Upper lobe of left lung (tissue), 6 donors: Measurements from ENCODE around the gene PDGFD. TPM values are rescaled to one million over a fixed set of nuclear protein-coding genes. Genes with fewer than 3 reads are reported as not detected.

Experiments used
- ATAC-seq, 2 donors: fragments of 200-7000 bp; cut with Tn5 transposase; one replicate each; pipeline ENCODE4 v1.9.1; 2022; ENCODE audit warnings: mild to moderate bottlenecking in 2 of 2, moderate library complexity in 2 of 2; ENCODE audit not compliant: low FRiP score in 2 of 2
- DNase-seq, 2 donors: peaks; one replicate each; pipeline ENCODE4 v3.0.0-alpha.2; 2019 to 2020
- H3K27ac ChIP-seq, 4 donors: fragments of 200-600 bp; sonication (generic); one replicate each; pipeline ENCODE4 v1.5.1; 2016 to 2019
- H3K27me3 ChIP-seq, 4 donors: fragments of 200-600 bp; sonication (generic); one replicate each; pipeline ENCODE4 v1.5.1; 2017 to 2019
- H3K36me3 ChIP-seq, 4 donors: fragments of 200-600 bp; sonication (generic); one replicate each; pipeline ENCODE4 v1.5.1; 2016 to 2019
- H3K4me1 ChIP-seq, 4 donors: fragments of 200-600 bp; sonication (generic); one replicate each; pipeline ENCODE4 v1.5.1; 2018 to 2019
- H3K4me3 ChIP-seq, 4 donors: fragments of 200-600 bp; sonication (generic); one replicate each; pipeline ENCODE4 v1.5.1; 2017 to 2019; ENCODE audit warnings: mild to moderate bottlenecking in 2 of 4, moderate library complexity in 1 of 4
- H3K9me3 ChIP-seq, 4 donors: fragments of 200-600 bp; sonication (generic); one replicate each; pipeline ENCODE4 v1.5.1; 2018 to 2019
- EP300 ChIP-seq, 4 donors: sonication (generic); formaldehyde crosslinking; IDR thresholded peaks; one replicate each; pipeline ENCODE4 v1.5.1; 2017; ENCODE audit warnings: antibody characterized with exemption in 4 of 4, control low read depth in 2 of 4
- POLR2A ChIP-seq, 4 donors: fragments of 450-650 bp; IDR thresholded peaks; one replicate each; pipeline ENCODE4 v1.5.1; 2016 to 2017; ENCODE audit warnings: antibody characterized with exemption in 4 of 4, mild to moderate bottlenecking in 2 of 4
- POLR2AphosphoS5 ChIP-seq, 2 donors: sonication (generic); formaldehyde crosslinking; IDR thresholded peaks; one replicate each; pipeline ENCODE4 v1.5.1; 2017; ENCODE audit warnings: antibody characterized with exemption in 2 of 2
- WGBS, 2 donors: methylation state at CpG; one replicate each; pipeline ENCODE4 v1.1.5; 2017 to 2018; 5-methylcytosine and 5-hydroxymethylcytosine counted together
- total RNA-seq, 6 donors: library from RNA; depleted of rRNA in 4 of 6; stranded (reverse); fragments of >200 nt in 4 of 6; gene quantifications; one replicate each; pipeline versions ENCODE4 v1.1.0 to v1.2.1, GENCODE V29; 2016 to 2021
- TF ChIP-seq, protein P1 (sequence below), 6 experiments: fragments of 450-650 bp in 4 of 6; fragments of 200-600 bp in 2 of 6; sonication (generic) in 2 of 6; IDR thresholded peaks; one replicate each; pipeline ENCODE4 v1.5.1; 2016 to 2019; ENCODE audit warnings: antibody characterized with exemption in 6 of 6
- donor health status: DM: no; HTN: no; CAD: no; lungs with moderate emphysema.
- donor health status: DM: no; HTN: yes; CAD: no; lungs with severe emphysema.

PDGFD gene
- total RNA-seq, 6 donors from 2014 or later = 2.1 to 6.6 (median 2.7) TPM; not detected in 1

DNA sequence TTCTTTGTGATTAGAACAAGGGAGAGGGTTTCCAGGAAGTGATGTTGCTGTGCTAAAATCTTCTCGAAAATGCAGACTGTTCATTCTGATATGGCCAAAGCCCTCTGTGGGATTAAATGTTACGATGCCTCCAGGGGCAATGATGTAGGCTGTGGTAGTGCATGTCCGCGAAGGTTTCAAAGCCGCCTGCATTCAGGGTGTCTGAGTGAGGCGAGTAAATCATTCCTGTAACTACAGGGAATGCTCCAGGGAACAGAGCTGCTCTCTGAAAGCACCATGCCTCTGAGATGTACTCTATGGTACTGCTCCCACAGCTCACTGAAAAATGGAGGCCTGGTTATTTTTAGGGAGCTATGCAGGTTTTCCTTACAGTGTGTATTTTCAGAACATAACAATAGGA, 21.2 kb downstream of the PDGFD start:
- ATAC-seq (no peak), DNase-seq (no peak)
- H3K4me1 ChIP-seq = no peaks in the 10 kb centered on the region
- no peaks in the 10 kb centered on the region for H3K9me3 ChIP-seq
- H3K27me3 ChIP-seq = no peaks in the 10 kb centered on the region
- no peak overlapping the region for H3K4me3 ChIP-seq
- H3K27ac ChIP-seq = no peak overlapping the region
- H3K36me3 ChIP-seq = no peaks in the 10 kb centered on the region
- 91 to 94% methylated on average over 6 of the region's 6 CpGs for WGBS, 2 donors
- TF ChIP-seq, protein P1, sequence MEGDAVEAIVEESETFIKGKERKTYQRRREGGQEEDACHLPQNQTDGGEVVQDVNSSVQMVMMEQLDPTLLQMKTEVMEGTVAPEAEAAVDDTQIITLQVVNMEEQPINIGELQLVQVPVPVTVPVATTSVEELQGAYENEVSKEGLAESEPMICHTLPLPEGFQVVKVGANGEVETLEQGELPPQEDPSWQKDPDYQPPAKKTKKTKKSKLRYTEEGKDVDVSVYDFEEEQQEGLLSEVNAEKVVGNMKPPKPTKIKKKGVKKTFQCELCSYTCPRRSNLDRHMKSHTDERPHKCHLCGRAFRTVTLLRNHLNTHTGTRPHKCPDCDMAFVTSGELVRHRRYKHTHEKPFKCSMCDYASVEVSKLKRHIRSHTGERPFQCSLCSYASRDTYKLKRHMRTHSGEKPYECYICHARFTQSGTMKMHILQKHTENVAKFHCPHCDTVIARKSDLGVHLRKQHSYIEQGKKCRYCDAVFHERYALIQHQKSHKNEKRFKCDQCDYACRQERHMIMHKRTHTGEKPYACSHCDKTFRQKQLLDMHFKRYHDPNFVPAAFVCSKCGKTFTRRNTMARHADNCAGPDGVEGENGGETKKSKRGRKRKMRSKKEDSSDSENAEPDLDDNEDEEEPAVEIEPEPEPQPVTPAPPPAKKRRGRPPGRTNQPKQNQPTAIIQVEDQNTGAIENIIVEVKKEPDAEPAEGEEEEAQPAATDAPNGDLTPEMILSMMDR (IDR thresholded peaks at IDR 0.05) = no peak

GRCh38 chr11:104136861-104137260, 27.1 kb downstream of the PDGFD start:
- TF ChIP-seq POLR2AphosphoS5 (IDR thresholded peaks at IDR 0.05) = no peak
- TF ChIP-seq, protein P1 (IDR thresholded peaks at IDR 0.05) = no peak
- TF ChIP-seq EP300 (IDR thresholded peaks at IDR 0.05) = no peak
- TF ChIP-seq POLR2A (IDR thresholded peaks at IDR 0.05) = no peak
- no peaks in the 10 kb centered on the region for H3K4me1 ChIP-seq
- H3K9me3 ChIP-seq = no peaks in the 10 kb centered on the region
- no peaks in the 10 kb centered on the region for H3K36me3 ChIP-seq
- no peaks in the 10 kb centered on the region for H3K27me3 ChIP-seq
- H3K27ac ChIP-seq = no peak overlapping the region
- H3K4me3 ChIP-seq = no peak overlapping the region
- DNase-seq = no peak
- ATAC-seq = no peak

DNA sequence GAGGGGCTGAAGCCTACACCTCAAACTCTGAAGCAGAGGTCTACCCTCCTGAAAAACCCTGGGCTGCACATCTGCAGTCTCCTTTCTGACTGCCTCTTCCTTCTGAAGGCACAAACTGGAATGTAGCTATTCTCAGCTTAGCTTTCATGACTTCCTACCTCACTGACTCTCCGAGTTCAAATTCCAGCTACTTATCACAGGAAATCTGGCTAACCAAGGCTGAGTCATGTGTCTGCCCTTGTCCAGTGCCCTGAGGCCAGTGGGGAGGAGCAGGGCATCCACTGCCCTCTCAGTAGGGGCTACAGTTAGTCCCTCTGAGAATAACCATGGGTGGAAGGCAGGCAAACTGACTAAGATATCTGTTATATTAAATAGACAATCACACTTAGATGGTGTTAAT, 29.2 kb downstream of the PDGFD start:
- Histone ChIP-seq H3K4me3 (no peak overlapping the region), H3K9me3 (no peaks in the 10 kb centered on the region), H3K27ac (no peak overlapping the region), H3K27me3 (no peaks in the 10 kb centered on the region), H3K36me3 (no peaks in the 10 kb centered on the region), H3K4me1 (no peaks in the 10 kb centered on the region)
- ATAC-seq (no peak), DNase-seq (no peak)
- TF ChIP-seq POLR2AphosphoS5 (IDR thresholded peaks at IDR 0.05) = no peak
- TF ChIP-seq POLR2A (IDR thresholded peaks at IDR 0.05) = no peak
- TF ChIP-seq EP300 (IDR thresholded peaks at IDR 0.05) = no peak
- TF ChIP-seq, protein P1 (IDR thresholded peaks at IDR 0.05) = no peak
- 21 to 33% methylated on average over 1 of the region's 1 CpG for WGBS, 2 donors

GRCh38 chr11:104130161-104130560, 33.8 kb downstream of the PDGFD start:
- ATAC-seq (no peak), DNase-seq (no peak)
- Histone ChIP-seq H3K4me3 (no peak overlapping the region), H3K4me1 (no peaks in the 10 kb centered on the region), H3K9me3 (no peaks in the 10 kb centered on the region), H3K27ac (no peak overlapping the region), H3K27me3 (no peaks in the 10 kb centered on the region), H3K36me3 (no peaks in the 10 kb centered on the region)
- WGBS, 2 donors = 79 to 100% methylated on average over 1 of the region's 1 CpG
- TF ChIP-seq POLR2A (IDR thresholded peaks at IDR 0.05) = no peak
- TF ChIP-seq POLR2AphosphoS5 (IDR thresholded peaks at IDR 0.05) = no peak
- TF ChIP-seq, protein P1 (IDR thresholded peaks at IDR 0.05) = no peak
- TF ChIP-seq EP300 (IDR thresholded peaks at IDR 0.05) = no peak

DNA sequence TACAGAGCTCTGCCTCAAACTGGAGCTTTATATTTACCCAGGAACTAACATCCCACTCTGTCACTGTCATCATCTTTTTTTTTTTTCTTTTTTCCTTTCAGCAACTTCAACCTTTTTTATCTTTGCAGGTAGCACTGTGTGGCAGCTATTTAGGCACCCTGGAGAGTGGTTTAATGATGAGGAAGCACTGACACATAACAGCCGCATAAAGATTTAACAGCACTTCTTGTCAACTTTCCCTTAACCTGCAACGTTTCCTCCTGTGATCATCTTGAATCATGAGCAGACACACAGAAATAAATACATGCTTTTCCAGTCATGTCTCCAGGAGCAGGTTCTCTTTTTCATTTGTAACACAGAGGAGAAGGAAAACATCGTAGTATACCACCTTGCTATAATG, 34.8 kb downstream of the PDGFD start:
- H3K27ac ChIP-seq = no peak overlapping the region
- TF ChIP-seq EP300 (IDR thresholded peaks at IDR 0.05) (no peak), POLR2A (IDR thresholded peaks at IDR 0.05) (no peak), POLR2AphosphoS5 (IDR thresholded peaks at IDR 0.05) (no peak)
- TF ChIP-seq, protein P1 (IDR thresholded peaks at IDR 0.05) = no peak
- no peaks in the 10 kb centered on the region for H3K4me1 ChIP-seq
- no peak for DNase-seq
- no peaks in the 10 kb centered on the region for H3K27me3 ChIP-seq
- no peaks in the 10 kb centered on the region for H3K36me3 ChIP-seq
- no peaks in the 10 kb centered on the region for H3K9me3 ChIP-seq
- ATAC-seq = no peak
- H3K4me3 ChIP-seq = no peak overlapping the region
- WGBS, 2 donors = 72 to 75% methylated on average over 3 of the region's 3 CpGs
